Natural killer cell treated with Interleukin-12 subunit alpha and Interleukin-12 subunit beta and Interleukin-15 and Interleukin-18, amount 100 ng/mL, for 72 hours (primary cell): ENCODE results near the gene PBX1. TPM values are rescaled to one million over a fixed set of nuclear protein-coding genes. Genes with fewer than 3 reads are reported as not detected.
A peak's percentile ranks its signal among the peaks of the same experiment; 100 is the strongest.

Source experiments
- ATAC-seq, 2 donors: fragments of 150-1000 bp; cut with Tn5 transposase in 1 of 2; sonication (Bioruptor Pico), chemical (Tn5 transposase) in 1 of 2; 2 replicates each; pipeline ENCODE4 v1.10.0; 2021
- DNase-seq: peaks from one replicate; pipeline ENCODE4 v3.0.0; 2022; ENCODE audit warnings: low spot score
- H3K27ac Mint-ChIP-seq, 2 donors: 1 replicate in 1 of 2; 2 replicates in 1 of 2; pipeline ENCODE4 v1.8.0; 2022; ENCODE audit warnings: mixed read lengths in 2 of 2, mild to moderate bottlenecking in 1 of 2, moderate library complexity in 1 of 2
- H3K27me3 Mint-ChIP-seq, 2 donors: 1 replicate in 1 of 2; 2 replicates in 1 of 2; pipeline ENCODE4 v1.8.0; 2022; ENCODE audit warnings: mixed read lengths in 2 of 2
- H3K36me3 Mint-ChIP-seq: one replicate; pipeline ENCODE4 v1.8.0; 2022; ENCODE audit warnings: mixed read lengths
- H3K4me1 Mint-ChIP-seq, 2 donors: 1 replicate in 1 of 2; 2 replicates in 1 of 2; pipeline ENCODE4 v1.8.0; 2022; ENCODE audit warnings: low read depth in 2 of 2, mixed read lengths in 2 of 2, mild to moderate bottlenecking in 1 of 2
- H3K4me3 Mint-ChIP-seq: one replicate; pipeline ENCODE4 v1.8.0; 2022; ENCODE audit warnings: mixed read lengths
- H3K9me3 Mint-ChIP-seq: 2 replicates; pipeline ENCODE4 v1.8.0; 2022; ENCODE audit warnings: mixed read lengths
- total RNA-seq, 2 donors: library from RNA; stranded (reverse); gene quantifications; one replicate each; pipeline ENCODE4 v1.2.3, GENCODE V29; 2022

Gene PBX1
- total RNA-seq, 2 donors from 2014 or later = 0.53 TPM; not detected in 1

GRCh38 chr1:164605254-164606091 is 46.5 kb downstream of the PBX1 start:
- Mint-ChIP-seq H3K27me3 (peaks cover 15% of the 10 kb centered on the region in 2 donors), H3K4me3 (no peak overlapping the region), H3K9me3 (no peaks in the 10 kb centered on the region), H3K36me3 (no peaks in the 10 kb centered on the region), H3K4me1 (no peaks in the 10 kb centered on the region), H3K27ac (no peak overlapping the region)
- no peak for ATAC-seq
- DNase-seq = no peak

- Mint-ChIP-seq H3K9me3 (no peaks in the 10 kb centered on the region), H3K4me1 (no peaks in the 10 kb centered on the region), H3K4me3 (no peak overlapping the region), H3K27ac (no peak overlapping the region), H3K36me3 (no peaks in the 10 kb centered on the region), H3K27me3 (peaks cover 15 to 18% of the 10 kb centered on the region in 2 donors)
- ATAC-seq (peak in 1 of 2 donors; percentile 28), DNase-seq (no peak)
These were observed 48.4 kb downstream of the PBX1 start for GRCh38 chr1:164607351-164607750.

DNA sequence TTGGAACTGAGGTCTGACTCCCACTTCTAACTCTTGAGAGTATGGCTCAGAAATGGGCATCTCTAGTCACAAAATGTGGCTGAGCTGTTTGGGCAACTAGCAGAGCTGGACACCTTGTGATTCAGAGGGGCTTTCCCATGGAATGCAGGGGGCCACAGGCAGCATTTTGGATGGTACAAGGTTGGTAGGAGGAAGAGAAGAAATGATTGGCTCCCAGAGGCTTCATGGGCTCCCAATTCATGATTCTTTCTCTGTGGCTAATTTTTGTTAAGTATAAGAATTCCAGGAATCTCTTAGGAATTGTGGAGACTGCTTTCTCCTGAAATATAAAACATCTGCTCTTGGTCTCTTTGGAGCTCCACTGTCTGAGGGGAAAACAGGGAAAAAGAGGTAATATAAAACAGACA is 49.7 kb downstream of the PBX1 start:
- Mint-ChIP-seq H3K27me3 (peaks cover 20 to 21% of the 10 kb centered on the region in 2 donors), H3K9me3 (no peaks in the 10 kb centered on the region), H3K36me3 (no peaks in the 10 kb centered on the region), H3K4me1 (no peaks in the 10 kb centered on the region), H3K4me3 (no peak overlapping the region), H3K27ac (no peak overlapping the region)
- DNase-seq = no peak
- no peak for ATAC-seq

DNA sequence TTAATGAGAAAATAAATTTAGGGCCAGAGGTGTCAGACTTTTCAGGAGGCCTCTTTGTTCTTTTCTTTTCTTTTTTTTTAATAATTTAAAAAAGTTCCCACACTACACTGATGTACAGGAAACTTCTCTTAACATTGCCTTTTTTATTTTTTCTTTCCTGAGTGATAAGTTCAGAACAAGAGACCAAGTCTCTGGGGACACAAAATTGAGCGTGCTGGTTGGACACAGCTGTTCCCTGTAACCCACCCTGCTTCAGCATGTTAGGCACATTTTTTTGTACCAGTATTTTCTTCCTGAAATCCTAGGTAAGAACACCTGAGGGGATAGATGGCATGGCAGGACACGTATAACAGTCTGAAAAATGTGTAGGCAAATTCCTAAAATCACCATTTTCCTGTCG is 50.1 kb downstream of the PBX1 start:
- H3K27ac Mint-ChIP-seq = no peak overlapping the region
- H3K4me3 Mint-ChIP-seq = no peak overlapping the region
- H3K27me3 Mint-ChIP-seq = peaks cover 24% of the 10 kb centered on the region in 2 donors
- no peaks in the 10 kb centered on the region for H3K36me3 Mint-ChIP-seq
- H3K9me3 Mint-ChIP-seq = no peaks in the 10 kb centered on the region
- DNase-seq (no peak), ATAC-seq (no peak)
- H3K4me1 Mint-ChIP-seq = no peaks in the 10 kb centered on the region

- Mint-ChIP-seq H3K9me3 (no peaks in the 10 kb centered on the region), H3K27me3 (peaks cover 19 to 22% of the 10 kb centered on the region in 2 donors), H3K4me3 (no peak overlapping the region), H3K27ac (no peak overlapping the region), H3K36me3 (no peaks in the 10 kb centered on the region), H3K4me1 (no peaks in the 10 kb centered on the region)
- DNase-seq (no peak), ATAC-seq (no peak)
These were observed 51.7 kb downstream of the PBX1 start for GRCh38 chr1:164610538-164611222.

DNA sequence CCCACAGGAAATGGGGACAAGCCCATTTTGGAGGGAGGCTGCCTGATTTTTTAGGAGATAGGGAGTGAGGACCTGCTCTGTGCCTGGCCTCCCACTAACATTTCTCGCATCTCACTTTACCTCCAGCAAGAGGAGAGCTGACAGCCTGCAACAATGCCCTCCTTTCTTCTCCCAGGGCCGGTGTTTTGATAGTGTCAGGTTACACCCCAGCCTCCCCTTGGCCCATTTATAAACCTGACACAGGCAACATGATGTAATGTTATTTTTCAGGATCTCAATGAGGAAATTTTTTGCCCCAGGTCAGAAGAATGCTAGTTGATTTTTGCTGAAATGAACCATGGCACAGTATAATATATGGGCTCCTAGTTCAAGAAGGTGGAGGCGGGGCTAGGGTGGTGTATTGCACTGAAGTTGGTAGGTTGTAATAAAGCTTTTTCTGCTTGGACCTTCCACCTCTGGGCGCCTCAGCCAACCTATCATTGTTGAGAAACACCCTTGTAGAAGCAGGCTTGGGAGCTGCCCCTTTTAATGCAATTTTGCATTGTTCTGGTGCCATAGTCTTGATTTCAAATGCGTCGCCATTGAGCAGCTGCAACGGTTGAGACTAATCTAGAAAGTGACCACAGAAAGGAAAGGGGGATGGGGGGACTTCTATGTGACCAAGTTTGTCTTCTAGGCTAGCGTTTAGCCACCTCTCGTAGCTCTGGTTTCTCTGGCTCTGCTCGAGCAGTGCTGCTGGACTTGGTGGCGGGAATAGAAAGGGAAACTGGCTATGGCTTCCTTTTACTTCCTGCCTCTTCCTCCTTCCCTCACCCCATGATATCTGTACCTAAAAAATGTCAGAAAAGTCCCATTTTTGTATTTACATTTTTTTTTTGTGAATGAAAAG is 53.0 kb downstream of the PBX1 start:
- Mint-ChIP-seq H3K9me3 (no peaks in the 10 kb centered on the region), H3K4me3 (no peak overlapping the region), H3K36me3 (no peaks in the 10 kb centered on the region), H3K4me1 (no peaks in the 10 kb centered on the region), H3K27me3 (peaks cover 16 to 20% of the 10 kb centered on the region in 2 donors), H3K27ac (no peak overlapping the region)
- ATAC-seq = no peak
- no peak for DNase-seq

GRCh38 chr1:164613176-164613575 is 54.2 kb downstream of the PBX1 start:
- Mint-ChIP-seq H3K27me3 (peaks cover 11 to 17% of the 10 kb centered on the region in 2 donors), H3K4me1 (no peaks in the 10 kb centered on the region), H3K9me3 (no peaks in the 10 kb centered on the region), H3K36me3 (no peaks in the 10 kb centered on the region), H3K27ac (no peak overlapping the region), H3K4me3 (no peak overlapping the region)
- no peak for ATAC-seq
- no peak for DNase-seq

- no peak for DNase-seq
- H3K27me3 Mint-ChIP-seq = peaks cover 11 to 17% of the 10 kb centered on the region in 2 donors
- H3K4me1 Mint-ChIP-seq = no peaks in the 10 kb centered on the region
- ATAC-seq = no peak
- H3K27ac Mint-ChIP-seq = no peak overlapping the region
- H3K4me3 Mint-ChIP-seq = no peak overlapping the region
- no peaks in the 10 kb centered on the region for H3K9me3 Mint-ChIP-seq
- no peaks in the 10 kb centered on the region for H3K36me3 Mint-ChIP-seq
These were observed 55.3 kb downstream of the PBX1 start for GRCh38 chr1:164614316-164614715.

GRCh38 chr1:164617377-164618201 is 58.6 kb downstream of the PBX1 start:
- Mint-ChIP-seq H3K4me3 (no peak overlapping the region), H3K4me1 (no peaks in the 10 kb centered on the region), H3K36me3 (no peaks in the 10 kb centered on the region), H3K27me3 (peaks cover 11 to 17% of the 10 kb centered on the region in 2 donors), H3K9me3 (no peaks in the 10 kb centered on the region), H3K27ac (no peak overlapping the region)
- ATAC-seq (no peak), DNase-seq (no peak)

DNA sequence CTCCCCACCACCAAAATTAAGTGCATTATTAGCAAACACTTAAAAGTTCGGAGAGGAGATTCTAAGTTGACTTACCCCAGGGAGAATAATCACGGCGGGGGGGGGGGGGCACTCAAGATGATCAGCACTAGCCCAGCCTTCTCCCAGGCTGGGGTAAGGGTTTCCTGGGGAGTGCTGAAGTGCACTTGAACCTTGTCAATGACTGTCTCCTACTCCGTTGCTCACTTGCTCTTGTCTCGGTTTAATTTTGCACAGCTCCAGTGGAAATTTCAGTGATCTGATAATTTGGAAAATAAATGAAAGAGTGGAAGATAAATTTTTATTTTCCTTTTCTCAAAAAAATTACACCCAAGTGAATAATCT is 59.2 kb downstream of the PBX1 start:
- DNase-seq (no peak), ATAC-seq (no peak)
- no peak overlapping the region for H3K27ac Mint-ChIP-seq
- peaks cover 12 to 17% of the 10 kb centered on the region in 2 donors for H3K27me3 Mint-ChIP-seq
- H3K4me3 Mint-ChIP-seq = no peak overlapping the region
- H3K36me3 Mint-ChIP-seq = no peaks in the 10 kb centered on the region
- no peaks in the 10 kb centered on the region for H3K9me3 Mint-ChIP-seq
- H3K4me1 Mint-ChIP-seq = no peaks in the 10 kb centered on the region

GRCh38 chr1:164619006-164619784 is 60.2 kb downstream of the PBX1 start:
- Mint-ChIP-seq H3K27ac (no peak overlapping the region), H3K4me1 (no peaks in the 10 kb centered on the region), H3K9me3 (no peaks in the 10 kb centered on the region), H3K4me3 (no peak overlapping the region), H3K36me3 (no peaks in the 10 kb centered on the region), H3K27me3 (peaks cover 9 to 13% of the 10 kb centered on the region in 2 donors)
- no peak for DNase-seq
- ATAC-seq = no peak

DNA sequence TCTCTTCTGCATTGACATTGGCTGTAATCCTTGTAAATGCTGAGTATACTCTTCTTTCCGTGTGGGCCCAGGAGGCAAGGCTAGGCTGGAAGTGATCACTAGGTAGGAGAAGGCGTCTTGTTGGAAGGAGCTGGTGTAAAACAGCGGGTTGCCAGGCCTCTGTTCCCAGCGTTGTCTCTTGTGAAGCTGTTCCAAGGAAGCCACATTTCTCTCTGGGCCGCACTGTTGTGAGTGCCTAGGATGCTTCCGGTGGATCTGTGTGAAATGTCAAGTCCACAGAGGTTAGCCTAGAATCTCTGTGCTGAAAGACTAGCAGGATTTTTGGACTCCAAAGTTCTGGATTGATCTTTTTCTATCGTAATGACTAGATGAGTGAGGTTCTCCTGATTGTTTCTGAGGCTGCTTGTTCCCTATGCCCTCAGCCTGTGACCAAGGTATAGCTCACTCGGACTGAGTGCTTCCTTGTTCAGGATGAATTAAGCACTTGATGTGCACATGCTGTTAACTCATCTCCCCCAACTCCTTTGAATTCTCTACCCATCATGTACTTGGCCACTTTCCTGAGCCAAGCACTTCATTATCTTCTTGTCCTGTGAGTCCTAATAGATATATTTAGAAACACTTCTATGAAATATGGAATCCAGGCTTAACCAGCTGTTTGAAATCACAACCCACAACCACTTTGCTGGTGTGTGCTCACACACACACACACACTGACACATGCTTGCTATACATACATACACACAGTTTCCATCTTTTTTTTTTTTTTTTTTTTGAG is 63.3 kb downstream of the PBX1 start:
- no peak for DNase-seq
- peaks cover 0 to 5% of the 10 kb centered on the region in 2 donors for H3K4me1 Mint-ChIP-seq
- H3K4me3 Mint-ChIP-seq = no peak overlapping the region
- H3K9me3 Mint-ChIP-seq = no peaks in the 10 kb centered on the region
- H3K36me3 Mint-ChIP-seq = no peaks in the 10 kb centered on the region
- H3K27me3 Mint-ChIP-seq = peaks cover 21 to 22% of the 10 kb centered on the region in 2 donors
- no peak for ATAC-seq
- no peak overlapping the region for H3K27ac Mint-ChIP-seq
